K562 (cell line): ENCODE results near the gene ACLY. TPM values are rescaled to one million over a fixed set of nuclear protein-coding genes. Genes with fewer than 3 reads are reported as not detected.

Source experiments
- E2F4 ChIP-seq: sonication (generic); formaldehyde crosslinking; IDR thresholded peaks from 2 replicates; pipeline ENCODE4 v1.8.0; 2022; ENCODE audit warnings: mild to moderate bottlenecking, low read depth, missing genetic modification reagents
- FOXJ3 ChIP-seq: sonication (generic); formaldehyde crosslinking; IDR thresholded peaks from 2 replicates; pipeline ENCODE4 v1.4.0; 2020; ENCODE audit warnings: mild to moderate bottlenecking, missing genetic modification reagents
- HLTF ChIP-seq: fragments of 450-650 bp; IDR thresholded peaks from 2 replicates; pipeline ENCODE4 v1.6.1; 2016
- HNRNPL ChIP-seq: fragments of 200-400 bp; formaldehyde crosslinking; IDR thresholded peaks from 2 replicates; pipeline ENCODE4 v1.6.1; 2017; ENCODE audit warnings: low read depth, mild to moderate bottlenecking, low read length
- HSF4 ChIP-seq: fragments of 250-450 bp; sonication (Bioruptor Pico); IDR thresholded peaks from 2 replicates; pipeline ENCODE4 v2.1.2; 2022; ENCODE audit warnings: mild to moderate bottlenecking, moderate library complexity, borderline replicate concordance
- KAT7 ChIP-seq: sonication (generic); formaldehyde crosslinking; IDR thresholded peaks from 2 replicates; pipeline ENCODE4 v1.8.0; 2022; ENCODE audit warnings: missing genetic modification reagents, mild to moderate bottlenecking, borderline replicate concordance
- KDM2B ChIP-seq: fragments of 250-450 bp; sonication (Bioruptor Pico); IDR thresholded peaks from 2 replicates; pipeline ENCODE4 v1.8.0; 2021; ENCODE audit warnings: mild to moderate bottlenecking, moderate library complexity
- KDM5B ChIP-seq: fragments of 200-600 bp; sonication (generic); IDR thresholded peaks from 2 replicates; pipeline ENCODE4 v1.6.1; 2012; ENCODE audit warnings: low read depth, mild to moderate bottlenecking, moderate library complexity, low read length, control low read depth, inconsistent platforms; ENCODE audit not compliant: insufficient replicate concordance
- MITF ChIP-seq: IDR thresholded peaks from 2 replicates; pipeline ENCODE4 v1.6.1; 2014; ENCODE audit warnings: antibody characterized with exemption
- NFRKB ChIP-seq: fragments of 450-650 bp; IDR thresholded peaks from 2 replicates; pipeline ENCODE4 v1.6.1; 2016; ENCODE audit warnings: low read depth
- RNF219 ChIP-seq: fragments of 250-450 bp; sonication (Bioruptor Pico); IDR thresholded peaks from 2 replicates; pipeline ENCODE4 v1.5.0; 2022; ENCODE audit warnings: mild to moderate bottlenecking
- SPI1 ChIP-seq: IDR thresholded peaks from 2 replicates; pipeline ENCODE4 v1.6.1; 2011; ENCODE audit warnings: low read depth, low read length, control low read depth, borderline replicate concordance
- TAF7 ChIP-seq: fragments of 450-650 bp; IDR thresholded peaks from 2 replicates; pipeline ENCODE4 v1.6.1; 2016; ENCODE audit warnings: missing genetic modification characterization, missing compliant biosample characterization
- ZBTB8A ChIP-seq: fragments of 450-650 bp; IDR thresholded peaks from 2 replicates; pipeline ENCODE4 v1.6.1; 2018; ENCODE audit warnings: mild to moderate bottlenecking, moderate library complexity; ENCODE audit not compliant: partially characterized antibody
- ZNF232 ChIP-seq: sonication (generic); formaldehyde crosslinking; IDR thresholded peaks from 2 replicates; pipeline ENCODE4 v1.8.0; 2022; ENCODE audit warnings: mild to moderate bottlenecking, missing genetic modification reagents
- ZNF277 ChIP-seq: fragments of 250-450 bp; sonication (Bioruptor Pico); IDR thresholded peaks from 2 replicates; pipeline ENCODE4 v1.8.0; 2022; ENCODE audit warnings: inconsistent platforms, mild to moderate bottlenecking, moderate library complexity, borderline replicate concordance
- ZNF518B ChIP-seq: fragments of 250-450 bp; sonication (Bioruptor Pico); IDR thresholded peaks from 2 replicates; pipeline ENCODE4 v1.5.0; 2021; ENCODE audit warnings: mild to moderate bottlenecking, moderate library complexity
- ZNF586 ChIP-seq: fragments of 450-650 bp; formaldehyde crosslinking; conservative IDR thresholded peaks from 2 replicates; pipeline ENCODE4 v1.4.0; 2020; ENCODE audit warnings: mild to moderate bottlenecking, moderate library complexity
- polyA plus RNA-seq, 8 experiments: library from polyadenylated mRNA; depleted of rRNA in 4 of 8; stranded (reverse) in 5 of 8; unstranded in 3 of 8; fragments of >200 nt; fragmentation: Nextera tagmentation in 2 of 8; fragmentation: Illumina TruSeq in 1 of 8; extraction: Ambion mirVana in 2 of 8; extraction: Trizol in 1 of 8; gene quantifications; 2 replicates each; pipeline versions ENCODE4 v1.2.1 to v1.2.3, GENCODE V29; 2011 to 2014; ENCODE audit warnings: inconsistent platforms in 1 of 8, missing spikeins in 1 of 8
- total RNA-seq, 7 experiments: library from RNA; depleted of rRNA in 6 of 7; stranded (reverse); fragments of >200 nt in 6 of 7; fragmentation: Illumina TruSeq in 2 of 7; extraction: Trizol in 2 of 7; gene quantifications; 2 replicates each; pipeline versions ENCODE4 v1.2.1 to v1.2.3, GENCODE V29; 2011 to 2021; ENCODE audit warnings: low replicate concordance in 1 of 7

ACLY gene
- total and polyA plus RNA-seq, 9 of the 15 experiments (the other 6 are each of a cell fraction or from before 2014, with no cell fraction given) = 42.9 to 280 (median 125) TPM

DNA sequence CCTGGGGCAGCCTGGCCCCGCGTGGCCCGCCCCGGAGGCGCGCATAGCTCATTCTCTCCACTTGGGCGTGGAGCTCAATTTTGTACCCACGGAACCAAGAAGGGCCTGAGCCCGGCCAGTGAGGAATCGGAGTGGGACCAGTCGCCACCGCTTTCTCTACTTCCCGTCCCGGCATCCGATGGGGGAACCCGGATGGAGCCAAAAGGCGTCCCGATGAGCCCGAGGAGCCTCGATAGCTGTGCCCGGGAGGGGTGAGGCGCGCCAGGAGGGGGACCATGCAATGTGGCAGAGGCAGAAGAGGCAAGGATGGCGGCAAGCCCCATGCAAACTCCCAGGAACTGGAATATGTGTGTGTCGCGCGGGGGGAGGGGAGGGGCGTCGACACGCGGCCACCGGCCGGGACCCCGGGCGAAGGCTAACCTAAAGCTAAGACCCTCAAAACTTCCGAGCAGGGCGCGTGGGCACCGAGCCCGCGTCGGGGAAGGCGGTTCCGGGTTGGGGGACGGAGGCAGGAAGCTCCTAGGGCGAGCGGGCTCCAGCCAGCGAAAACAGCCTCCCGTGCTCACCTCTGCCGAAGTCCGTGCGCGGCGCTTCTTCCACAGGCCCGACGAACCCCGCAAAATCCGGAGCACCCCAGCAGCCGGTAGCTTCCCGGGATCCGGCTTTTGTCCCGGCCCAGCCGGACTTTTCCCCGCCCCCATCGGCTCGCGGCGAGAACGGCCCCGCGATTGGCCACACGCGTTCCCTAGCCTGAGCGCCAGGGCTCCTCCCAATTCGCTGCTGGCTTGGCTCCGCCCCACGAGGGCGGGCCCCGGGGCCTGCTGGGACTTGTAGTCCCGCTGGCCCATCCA, at the start of gene ACLY (continued):
- TF ChIP-seq KAT7 (CRISPR knock-in tag) (no peak), RNF219 (CRISPR knock-in tag) (no peak), NFRKB (peak; percentile 38; the same call in 1 of the 2 replicates), ZNF232 (CRISPR knock-in tag) (no peak), FOXJ3 (CRISPR knock-in tag) (no peak), E2F4 (CRISPR knock-in tag) (no peak), ZNF277 (CRISPR knock-in tag) (no peak), HNRNPL (no peak), KDM2B (no peak), SPI1 (no peak), MITF (no peak), ZBTB8A (no peak), ZNF586 (no peak), HLTF (peak; percentile 61; the same call in 1 of the 2 replicates), TAF7 (tag) (0 out of 2 replicates have a peak, but pooled peaks have one; percentile 30), ZNF518B (CRISPR knock-in tag) (no peak), HSF4 (no peak), KDM5B (peak; percentile 59)
